Measurements from ENCODE around the gene NR2F2.

NR2F2 gene

DNA sequence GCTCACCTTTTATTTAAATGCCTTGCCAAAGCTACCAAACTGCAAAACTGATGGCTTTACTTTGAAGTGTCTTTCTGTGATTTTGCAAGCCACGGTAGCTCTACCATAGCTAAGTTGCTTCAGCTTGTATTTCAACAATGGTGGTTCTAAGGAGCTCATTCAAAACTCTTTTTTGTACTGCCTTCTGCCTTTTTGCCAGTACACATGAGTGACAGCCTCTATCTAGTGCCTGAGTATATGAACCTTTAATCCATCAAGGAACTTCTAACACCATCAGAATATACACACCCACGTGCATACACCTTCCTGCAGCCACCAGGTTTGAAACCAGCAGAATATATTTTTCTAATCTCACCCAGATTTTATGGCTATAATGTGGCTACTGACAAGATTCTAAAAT is 10.4 kb upstream of the NR2F2 start:
- no peak for DNase-seq

- no peak for DNase-seq
These were observed 9.5 kb upstream of the NR2F2 start for GRCh38 chr15:96320703-96321638.

- DNase-seq = no peak
These were observed 8.6 kb upstream of the NR2F2 start for GRCh38 chr15:96321639-96322535.

- no peak for DNase-seq
These were observed 7.8 kb upstream of the NR2F2 start for GRCh38 chr15:96322536-96323318.

- DNase-seq = no peak
These were observed 7.0 kb upstream of the NR2F2 start for GRCh38 chr15:96323319-96324145.

DNA sequence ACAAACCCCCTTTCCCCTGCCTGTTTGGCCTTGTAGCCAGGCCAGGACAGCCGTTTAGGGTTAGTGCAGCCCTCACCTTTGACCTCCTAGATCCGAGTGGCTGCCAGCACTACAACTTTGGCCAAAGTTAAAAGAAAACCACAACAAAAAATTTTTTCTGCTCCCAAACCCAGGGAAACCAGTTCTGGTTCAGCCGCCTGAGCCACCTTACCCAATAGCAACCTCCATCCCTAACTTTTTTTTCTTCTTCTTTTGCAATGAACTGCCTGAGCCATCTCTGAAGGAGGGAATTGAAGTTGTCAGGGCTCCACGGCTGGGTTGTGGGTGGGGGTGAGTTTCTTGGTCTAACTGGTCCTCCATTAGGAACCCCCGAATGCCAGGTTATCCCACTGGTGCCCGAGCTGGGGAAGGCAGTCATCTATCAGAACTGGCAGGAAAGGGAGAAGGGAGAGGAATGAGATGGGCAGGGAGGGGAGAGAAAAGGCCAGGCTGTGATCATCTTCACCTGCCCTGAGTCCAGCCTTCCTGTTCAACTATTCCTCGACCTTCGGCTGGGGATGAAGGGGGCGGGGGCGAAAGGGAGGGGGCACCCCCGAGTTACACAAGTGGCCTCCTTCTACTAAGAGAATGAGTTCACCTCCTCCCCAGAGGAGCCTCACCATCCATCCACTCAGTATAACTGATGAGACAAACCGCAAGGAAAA is 6.2 kb upstream of the NR2F2 start:
- no peak for DNase-seq

DNA sequence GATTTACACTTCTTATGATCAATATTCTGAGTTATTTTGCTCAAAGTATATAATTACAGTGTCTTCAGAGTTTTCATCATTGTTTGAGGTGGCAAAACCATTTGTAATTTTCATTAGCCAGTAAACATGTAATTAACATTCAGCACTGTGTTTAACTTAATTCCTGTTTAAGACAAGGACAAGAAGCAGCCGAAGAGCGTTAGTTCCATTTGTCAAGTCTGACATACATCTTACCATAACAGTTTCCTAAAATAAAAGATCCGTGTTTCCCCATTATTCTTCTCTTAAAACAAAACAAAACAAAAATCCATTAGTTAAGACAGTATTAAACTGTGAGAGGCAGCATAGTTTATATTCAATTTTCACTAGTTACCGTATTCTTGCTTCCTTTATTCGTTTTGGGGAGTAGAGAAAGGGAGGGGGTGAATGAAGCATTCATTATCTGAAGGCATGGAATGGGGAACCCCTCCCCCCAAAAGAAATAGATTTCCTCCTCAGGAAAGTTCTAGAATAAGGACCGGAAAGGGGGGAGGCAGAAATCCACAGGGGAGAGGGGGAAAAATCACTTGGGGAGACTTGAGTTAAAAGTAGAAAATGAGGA is 5.5 kb upstream of the NR2F2 start:
- DNase-seq = no peak

GRCh38 chr15:96325541-96326327 is 4.8 kb upstream of the NR2F2 start:
- no peak for DNase-seq

DNA sequence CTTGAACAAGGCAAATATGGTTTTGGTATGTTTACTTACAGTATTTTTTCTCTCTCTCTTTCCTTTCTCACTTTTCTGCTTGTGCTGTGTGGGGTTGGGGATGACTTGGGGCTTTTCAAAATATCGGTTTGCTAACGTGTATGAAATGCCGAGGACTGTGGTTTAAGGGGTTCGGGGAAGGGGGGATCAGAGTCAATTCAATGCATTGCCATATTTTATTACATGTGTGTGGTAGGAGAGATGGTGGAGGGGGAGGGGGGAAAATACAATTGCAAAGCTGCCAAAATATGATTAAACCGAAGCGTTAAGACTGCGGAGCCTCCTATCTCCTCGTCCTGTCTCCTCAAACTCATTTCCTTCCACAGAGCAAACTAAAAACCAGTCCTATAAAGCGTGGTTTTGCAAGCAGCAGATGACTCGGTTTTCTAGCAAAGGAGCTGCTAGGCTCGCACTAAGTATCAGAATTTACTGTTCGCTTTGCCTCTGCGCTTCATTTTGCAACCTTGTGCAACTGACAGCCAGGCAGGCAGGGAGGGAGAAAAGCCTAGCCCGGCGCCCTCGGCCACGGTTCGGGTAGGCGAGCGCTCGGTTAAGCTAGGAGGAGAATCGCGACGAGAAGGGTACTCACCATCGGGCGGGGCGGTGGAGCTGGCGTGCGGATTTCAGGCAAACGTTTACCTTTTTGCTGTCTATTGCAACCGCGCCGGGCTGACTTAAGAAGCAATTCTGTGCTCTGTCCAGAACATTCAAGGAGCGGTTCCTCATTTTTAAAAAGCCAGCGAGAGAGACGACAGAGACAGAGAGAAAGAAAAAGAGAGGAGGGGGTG is 4.0 kb upstream of the NR2F2 start:
- peak; percentile 59 for DNase-seq

- DNase-seq = no peak
These were observed 3.3 kb upstream of the NR2F2 start for GRCh38 chr15:96327155-96327741.

DNA sequence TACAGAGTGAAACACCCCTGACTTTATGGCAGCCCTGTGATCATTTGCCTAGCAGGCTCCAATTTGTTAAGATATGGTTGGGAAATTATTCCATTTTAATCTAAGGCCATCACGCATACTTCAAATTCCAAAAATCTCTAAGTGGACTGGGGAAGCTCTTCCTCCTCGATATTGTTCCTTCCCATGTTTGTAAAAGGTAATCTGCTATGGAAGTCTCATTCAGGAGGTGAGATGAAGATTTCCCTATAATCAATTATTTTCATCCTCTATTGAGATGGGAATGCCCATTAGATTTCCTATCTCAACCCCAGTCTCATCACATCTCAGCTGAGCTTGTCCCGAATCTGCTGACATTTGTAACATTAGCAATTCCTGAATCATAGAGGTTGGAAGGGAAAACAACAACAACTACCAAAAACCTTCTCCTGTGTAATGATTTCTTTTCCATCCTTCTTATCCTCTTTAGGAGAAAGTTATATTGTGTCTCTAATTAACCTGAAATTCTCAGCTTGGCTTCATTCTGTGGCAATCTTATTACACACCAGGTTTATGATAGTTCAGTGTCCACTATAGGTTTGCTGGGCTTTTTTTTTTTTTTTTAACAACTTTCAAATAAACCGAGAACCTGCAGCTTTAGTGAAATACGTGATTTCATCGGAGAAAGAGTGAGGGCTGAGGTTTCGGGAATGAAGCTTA is 2.2 kb upstream of the NR2F2 start:
- DNase-seq = no peak

DNA sequence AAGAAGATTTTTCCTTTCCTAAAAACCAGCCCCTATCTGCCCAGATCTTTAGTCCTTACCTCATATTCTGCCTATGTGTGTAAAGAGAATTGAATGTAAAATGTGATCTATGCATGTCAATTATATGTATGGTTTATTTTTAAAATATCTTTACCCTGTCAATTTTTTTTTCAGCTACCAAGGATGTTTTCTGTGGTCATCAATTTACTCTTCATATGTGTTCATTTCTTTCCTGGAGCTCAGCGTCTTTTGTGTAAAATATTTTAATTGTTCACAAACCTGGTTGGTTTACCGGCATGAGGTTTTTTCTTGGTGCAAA is 1.7 kb upstream of the NR2F2 start:
- DNase-seq = no peak

DNA sequence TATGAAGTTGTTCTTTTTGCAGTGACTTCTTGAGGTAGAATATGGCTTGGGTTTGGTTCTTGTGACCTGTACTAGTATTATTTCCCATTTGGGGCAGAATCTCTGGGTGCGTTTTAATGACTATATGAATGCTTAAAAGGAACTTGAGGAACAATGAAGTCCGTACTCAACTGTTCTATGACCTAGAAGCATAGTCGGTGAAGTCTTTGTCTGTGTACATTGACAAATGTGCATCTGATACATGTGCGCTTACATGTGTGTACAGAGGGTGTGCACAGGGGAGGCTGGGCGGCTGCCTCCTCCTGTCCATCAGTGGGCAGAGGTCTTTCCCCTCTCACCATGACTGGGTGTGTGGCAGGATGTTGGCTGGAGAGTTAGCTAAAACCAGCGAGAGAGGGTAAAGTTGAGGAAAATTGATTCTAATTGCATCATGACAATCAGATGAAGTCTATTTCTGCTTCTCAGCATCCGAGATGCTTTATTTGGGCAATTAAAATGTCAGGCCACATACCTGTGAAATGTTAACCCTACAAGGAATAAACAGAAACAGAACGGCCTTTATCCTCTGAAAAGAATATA is 1.0 kb upstream of the NR2F2 start:
- no peak for DNase-seq

DNA sequence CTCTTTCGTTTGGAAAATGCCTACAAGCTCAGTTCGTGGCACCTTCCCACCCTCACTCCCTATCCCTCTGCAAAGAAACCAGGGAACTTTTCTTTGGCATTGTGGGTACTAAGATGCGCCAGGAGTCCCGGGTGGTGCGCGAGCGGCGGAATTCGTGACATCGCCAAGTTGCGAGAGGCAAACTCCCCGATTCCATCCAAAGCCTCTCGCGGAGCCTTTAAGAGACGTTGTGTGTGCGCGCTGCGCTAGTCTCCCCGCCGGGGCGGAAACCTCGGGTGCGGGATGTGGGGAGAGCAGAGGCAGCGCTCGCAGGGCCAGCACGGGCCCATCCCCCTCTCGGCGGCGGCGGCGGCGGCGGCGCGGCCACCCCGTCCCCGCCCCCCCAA is 443 bp upstream of the NR2F2 start:
- no peak for DNase-seq

GRCh38 chr15:96331144-96331944 is 844 bp downstream of the NR2F2 start:
- DNase-seq = no peak

GRCh38 chr15:96331945-96332636 is 1.6 kb downstream of the NR2F2 start:
- no peak for DNase-seq

All from femur (tissue), 1 donor.